ENCODE results near the gene TWIST2.

Gene TWIST2

GRCh38 chr2:238869293-238870124, 21.6 kb downstream of the TWIST2 start:
- Mint-ChIP-seq H3K4me1 (ENCODE audit: low read depth) (peaks cover 1% of the 10 kb centered on the region), H3K27ac (no peak overlapping the region)

GRCh38 chr2:238870261-238870660, 22.4 kb downstream of the TWIST2 start:
- H3K27me3 Mint-ChIP-seq: peaks cover 2% of the 10 kb centered on the region
- H3K36me3 Mint-ChIP-seq: no peaks in the 10 kb centered on the region
- no peaks in the 10 kb centered on the region for H3K9me3 Mint-ChIP-seq (ENCODE audit: low read depth)
- H3K4me3 Mint-ChIP-seq: no peak overlapping the region
- H3K4me1 Mint-ChIP-seq (ENCODE audit: low read depth): peaks cover 1% of the 10 kb centered on the region
- H3K27ac Mint-ChIP-seq: no peak overlapping the region

More at GRCh38 chr2:238869293-238870124, 21.6 kb downstream of the TWIST2 start:
- Mint-ChIP-seq H3K4me3 (no peak overlapping the region), H3K9me3 (ENCODE audit: low read depth) (no peaks in the 10 kb centered on the region), H3K36me3 (no peaks in the 10 kb centered on the region), H3K27me3 (peaks cover 2% of the 10 kb centered on the region)

- Mint-ChIP-seq H3K36me3 (no peaks in the 10 kb centered on the region), H3K4me3 (no peak overlapping the region), H3K27me3 (peaks cover 5% of the 10 kb centered on the region), H3K9me3 (ENCODE audit: low read depth) (no peaks in the 10 kb centered on the region), H3K27ac (no peak overlapping the region), H3K4me1 (ENCODE audit: low read depth) (peaks cover 1% of the 10 kb centered on the region)
These were observed 24.1 kb downstream of the TWIST2 start for GRCh38 chr2:238872026-238872425.

- peaks cover under 1% of the 10 kb centered on the region for H3K4me1 Mint-ChIP-seq (ENCODE audit: low read depth)
These were observed 24.9 kb downstream of the TWIST2 start for GRCh38 chr2:238872628-238873380.

GRCh38 chr2:238873381-238873801, 25.5 kb downstream of the TWIST2 start:
- H3K36me3 Mint-ChIP-seq: no peaks in the 10 kb centered on the region
- H3K9me3 Mint-ChIP-seq (ENCODE audit: low read depth): peaks cover 4% of the 10 kb centered on the region
- H3K27ac Mint-ChIP-seq: no peak overlapping the region
- no peaks in the 10 kb centered on the region for H3K4me1 Mint-ChIP-seq (ENCODE audit: low read depth)
- no peak overlapping the region for H3K4me3 Mint-ChIP-seq
- H3K27me3 Mint-ChIP-seq: peaks cover 7% of the 10 kb centered on the region

More at GRCh38 chr2:238872628-238873380, 24.9 kb downstream of the TWIST2 start:
- Mint-ChIP-seq H3K27me3 (peaks cover 7% of the 10 kb centered on the region), H3K36me3 (no peaks in the 10 kb centered on the region), H3K27ac (no peak overlapping the region), H3K4me3 (no peak overlapping the region), H3K9me3 (ENCODE audit: low read depth) (peaks cover 4% of the 10 kb centered on the region)

GRCh38 chr2:238873841-238874240, 26.0 kb downstream of the TWIST2 start:
- Mint-ChIP-seq H3K4me3 (no peak overlapping the region), H3K27me3 (peaks cover 7% of the 10 kb centered on the region), H3K9me3 (ENCODE audit: low read depth) (peaks cover 4% of the 10 kb centered on the region), H3K27ac (no peak overlapping the region), H3K4me1 (ENCODE audit: low read depth) (no peaks in the 10 kb centered on the region), H3K36me3 (no peaks in the 10 kb centered on the region)

- peaks cover 7% of the 10 kb centered on the region for H3K27me3 Mint-ChIP-seq
- H3K4me1 Mint-ChIP-seq (ENCODE audit: low read depth): no peaks in the 10 kb centered on the region
- no peaks in the 10 kb centered on the region for H3K36me3 Mint-ChIP-seq
- H3K4me3 Mint-ChIP-seq: no peak overlapping the region
- H3K27ac Mint-ChIP-seq: no peak overlapping the region
- peaks cover 4% of the 10 kb centered on the region for H3K9me3 Mint-ChIP-seq (ENCODE audit: low read depth)
These were observed 26.6 kb downstream of the TWIST2 start for GRCh38 chr2:238874330-238875050.

GRCh38 chr2:238875101-238875470, 27.2 kb downstream of the TWIST2 start:
- Mint-ChIP-seq H3K27me3 (peaks cover 7% of the 10 kb centered on the region), H3K9me3 (ENCODE audit: low read depth) (peaks cover 4% of the 10 kb centered on the region), H3K36me3 (no peaks in the 10 kb centered on the region), H3K4me3 (no peak overlapping the region), H3K27ac (no peak overlapping the region), H3K4me1 (ENCODE audit: low read depth) (no peaks in the 10 kb centered on the region)

- no peaks in the 10 kb centered on the region for H3K4me1 Mint-ChIP-seq (ENCODE audit: low read depth)
- H3K27me3 Mint-ChIP-seq: peaks cover 7% of the 10 kb centered on the region
- H3K36me3 Mint-ChIP-seq: no peaks in the 10 kb centered on the region
- no peak overlapping the region for H3K27ac Mint-ChIP-seq
- H3K4me3 Mint-ChIP-seq: no peak overlapping the region
- H3K9me3 Mint-ChIP-seq (ENCODE audit: low read depth): peaks cover 4% of the 10 kb centered on the region
These were observed 27.8 kb downstream of the TWIST2 start for GRCh38 chr2:238875471-238876231.

GRCh38 chr2:238876232-238876630, 28.3 kb downstream of the TWIST2 start:
- no peak overlapping the region for H3K4me3 Mint-ChIP-seq
- H3K27me3 Mint-ChIP-seq: peaks cover 7% of the 10 kb centered on the region
- no peak overlapping the region for H3K27ac Mint-ChIP-seq
- no peaks in the 10 kb centered on the region for H3K36me3 Mint-ChIP-seq
- H3K9me3 Mint-ChIP-seq (ENCODE audit: low read depth): peaks cover 4% of the 10 kb centered on the region
- H3K4me1 Mint-ChIP-seq (ENCODE audit: low read depth): no peaks in the 10 kb centered on the region

- no peaks in the 10 kb centered on the region for H3K4me1 Mint-ChIP-seq (ENCODE audit: low read depth)
- H3K4me3 Mint-ChIP-seq: no peak overlapping the region
- peaks cover 4% of the 10 kb centered on the region for H3K9me3 Mint-ChIP-seq (ENCODE audit: low read depth)
- no peaks in the 10 kb centered on the region for H3K36me3 Mint-ChIP-seq
- no peak overlapping the region for H3K27ac Mint-ChIP-seq
- peaks cover 9% of the 10 kb centered on the region for H3K27me3 Mint-ChIP-seq
These were observed 30.3 kb downstream of the TWIST2 start for GRCh38 chr2:238878051-238878735.

- peaks cover 7% of the 10 kb centered on the region for H3K27me3 Mint-ChIP-seq
- H3K36me3 Mint-ChIP-seq: no peaks in the 10 kb centered on the region
- H3K4me1 Mint-ChIP-seq (ENCODE audit: low read depth): no peaks in the 10 kb centered on the region
- no peak overlapping the region for H3K4me3 Mint-ChIP-seq
- peaks cover 4% of the 10 kb centered on the region for H3K9me3 Mint-ChIP-seq (ENCODE audit: low read depth)
- H3K27ac Mint-ChIP-seq: no peak overlapping the region
These were observed 31.2 kb downstream of the TWIST2 start for GRCh38 chr2:238879043-238879442.

GRCh38 chr2:238879621-238880377, 31.9 kb downstream of the TWIST2 start:
- H3K36me3 Mint-ChIP-seq: no peaks in the 10 kb centered on the region
- peaks cover 4% of the 10 kb centered on the region for H3K9me3 Mint-ChIP-seq (ENCODE audit: low read depth)
- no peaks in the 10 kb centered on the region for H3K4me1 Mint-ChIP-seq (ENCODE audit: low read depth)
- H3K27ac Mint-ChIP-seq: no peak overlapping the region
- no peak overlapping the region for H3K4me3 Mint-ChIP-seq
- peaks cover 7% of the 10 kb centered on the region for H3K27me3 Mint-ChIP-seq

Data from activated naive CD8-positive, alpha-beta T cell (primary cell).